ENCODE data around the gene ZIC1. TPM values are rescaled to one million over a fixed set of nuclear protein-coding genes. Genes with fewer than 3 reads are reported as not detected.

Gene ZIC1
- total RNA-seq, 2 donors from 2014 or later, result not detected

GRCh38 chr3:147392625-147392946, 16.6 kb upstream of the ZIC1 start:
- intact Hi-C loops (cut with DNase I, micrococcal nuclease), result no loop called here
- no peak for DNase-seq
- no peak for ATAC-seq

GRCh38 chr3:147393261-147393942, 15.8 kb upstream of the ZIC1 start:
- ATAC-seq (peak; percentile 21), DNase-seq (no peak)
- intact Hi-C loops (cut with DNase I, micrococcal nuclease), result no loop called here

GRCh38 chr3:147393943-147394883, 15.0 kb upstream of the ZIC1 start:
- ATAC-seq (no peak), DNase-seq (no peak)
- intact Hi-C loops (cut with DNase I, micrococcal nuclease), result no loop called here

- DNase-seq, result no peak
- intact Hi-C loops (cut with DNase I, micrococcal nuclease), result no loop called here
- no peak for ATAC-seq
Observed at GRCh38 chr3:147394884-147395225, 14.3 kb upstream of the ZIC1 start.

- intact Hi-C loops (cut with DNase I, micrococcal nuclease), result no loop called here
- no peak for ATAC-seq
- no peak for DNase-seq
Observed at GRCh38 chr3:147395899-147396711, 13.1 kb upstream of the ZIC1 start.

GRCh38 chr3:147396712-147397046, 12.5 kb upstream of the ZIC1 start:
- intact Hi-C loops (cut with DNase I, micrococcal nuclease), result no loop called here
- no peak for ATAC-seq
- no peak for DNase-seq

GRCh38 chr3:147397155-147397874, 11.8 kb upstream of the ZIC1 start:
- intact Hi-C loops (cut with DNase I, micrococcal nuclease), result no loop called here
- ATAC-seq (no peak), DNase-seq (no peak)

- DNase-seq, result no peak
- no peak for ATAC-seq
- intact Hi-C loops (cut with DNase I, micrococcal nuclease), result no loop called here
Observed at GRCh38 chr3:147397875-147398812, 11.0 kb upstream of the ZIC1 start.

GRCh38 chr3:147398813-147399534, 10.2 kb upstream of the ZIC1 start:
- intact Hi-C loops (cut with DNase I, micrococcal nuclease), result no loop called here
- ATAC-seq, result no peak
- DNase-seq, result no peak

- ATAC-seq (no peak), DNase-seq (no peak)
Observed at GRCh38 chr3:147400111-147400510, 9.1 kb upstream of the ZIC1 start.

GRCh38 chr3:147400999-147401398, 8.2 kb upstream of the ZIC1 start:
- DNase-seq (no peak), ATAC-seq (no peak)
- intact Hi-C loops (cut with DNase I, micrococcal nuclease), result no loop called here

More at GRCh38 chr3:147400111-147400510, 9.1 kb upstream of the ZIC1 start:
- intact Hi-C loops (cut with DNase I, micrococcal nuclease), result no loop called here

GRCh38 chr3:147401421-147401820, 7.7 kb upstream of the ZIC1 start:
- intact Hi-C loops (cut with DNase I, micrococcal nuclease), result no loop called here
- no peak for ATAC-seq

GRCh38 chr3:147402159-147402558, 7.0 kb upstream of the ZIC1 start:
- intact Hi-C loops (cut with DNase I, micrococcal nuclease), result no loop called here
- no peak for ATAC-seq
- DNase-seq, result no peak

More at GRCh38 chr3:147401421-147401820, 7.7 kb upstream of the ZIC1 start:
- no peak for DNase-seq

GRCh38 chr3:147403511-147403910, 5.7 kb upstream of the ZIC1 start:
- no peak for ATAC-seq
- DNase-seq, result no peak
- intact Hi-C loops (cut with DNase I, micrococcal nuclease), result no loop called here

GRCh38 chr3:147404000-147404799, 5.0 kb upstream of the ZIC1 start:
- no peak for ATAC-seq
- intact Hi-C loops (cut with DNase I, micrococcal nuclease), result no loop called here
- DNase-seq, result no peak

- intact Hi-C loops (cut with DNase I, micrococcal nuclease), result no loop called here
- DNase-seq (no peak), ATAC-seq (no peak)
Observed at GRCh38 chr3:147404800-147405230, 4.3 kb upstream of the ZIC1 start.

Data from left colon (tissue), 2 donors.